Measurements from ENCODE around the gene ROMO1.
"Not testable (repeated sequence)": the region's sequence is repeated elsewhere in the genome, so short reads cannot be mapped to it uniquely, and the experiment has no call there.

Gene ROMO1

GRCh38 chr20:35681960-35682359, 17.2 kb upstream of the ROMO1 start:
- Histone ChIP-seq H4K20me1 (ENCODE audit: insufficient read depth) (no peaks in the 10 kb centered on the region), H3K4me1 (ENCODE audit: low read depth, poor library complexity, severe bottlenecking) (no peaks in the 10 kb centered on the region), H3K9ac (no peak overlapping the region), H3K27me3 (ENCODE audit: insufficient read depth, low read depth) (no peaks in the 10 kb centered on the region), H3K4me3 (IDR thresholded peaks at IDR 0.05; ENCODE audit: insufficient read depth, low read depth, low read length) (no peak overlapping the region), H3K79me2 (ENCODE audit: insufficient read depth, low read depth) (no peaks in the 10 kb centered on the region), H3K4me2 (no peak overlapping the region), H2AFZ (ENCODE audit: low read depth) (no peak overlapping the region), H3K36me3 (ENCODE audit: insufficient read depth) (no peaks in the 10 kb centered on the region), H3K27ac (no peak overlapping the region)
- TF ChIP-seq CTCF (conservative IDR thresholded peaks at IDR 0.05; ENCODE audit: low read depth, low read length): no peak

- not testable (repeated sequence) for H3K79me2 ChIP-seq (ENCODE audit: insufficient read depth, low read depth); H3K4me2 ChIP-seq; H3K36me3 ChIP-seq (ENCODE audit: insufficient read depth); H3K9ac ChIP-seq; H3K27me3 ChIP-seq (ENCODE audit: insufficient read depth, low read depth); H3K27ac ChIP-seq; H2AFZ ChIP-seq (ENCODE audit: low read depth); H3K4me3 ChIP-seq (IDR thresholded peaks at IDR 0.05; ENCODE audit: insufficient read depth, low read depth, low read length); H3K4me1 ChIP-seq (ENCODE audit: low read depth, poor library complexity, severe bottlenecking); H4K20me1 ChIP-seq (ENCODE audit: insufficient read depth)
These were observed 13.8 kb upstream of the ROMO1 start for GRCh38 chr20:35685368-35685767.

- not testable (repeated sequence) for H3K4me2 ChIP-seq; H3K79me2 ChIP-seq (ENCODE audit: insufficient read depth, low read depth); H4K20me1 ChIP-seq (ENCODE audit: insufficient read depth); H3K4me1 ChIP-seq (ENCODE audit: low read depth, poor library complexity, severe bottlenecking); H3K9ac ChIP-seq; H2AFZ ChIP-seq (ENCODE audit: low read depth); H3K36me3 ChIP-seq (ENCODE audit: insufficient read depth); H3K27me3 ChIP-seq (ENCODE audit: insufficient read depth, low read depth); H3K27ac ChIP-seq; H3K4me3 ChIP-seq (IDR thresholded peaks at IDR 0.05; ENCODE audit: insufficient read depth, low read depth, low read length)
- TF ChIP-seq CTCF (conservative IDR thresholded peaks at IDR 0.05; ENCODE audit: low read depth, low read length): 0 out of 2 replicates have a peak, but pooled peaks have one; percentile 16
These were observed 12.3 kb upstream of the ROMO1 start for GRCh38 chr20:35686872-35687271.

- Histone ChIP-seq H3K4me3 (IDR thresholded peaks at IDR 0.05; ENCODE audit: insufficient read depth, low read depth, low read length) (no peak overlapping the region), H3K4me1 (ENCODE audit: low read depth, poor library complexity, severe bottlenecking) (no peaks in the 10 kb centered on the region), H3K27ac (no peak overlapping the region), H3K36me3 (ENCODE audit: insufficient read depth) (no peaks in the 10 kb centered on the region; the same call in 1 of the 2 replicates), H3K79me2 (ENCODE audit: insufficient read depth, low read depth) (no peaks in the 10 kb centered on the region), H2AFZ (ENCODE audit: low read depth) (no peak overlapping the region), H3K9ac (no peak overlapping the region), H4K20me1 (ENCODE audit: insufficient read depth) (no peaks in the 10 kb centered on the region), H3K4me2 (no peak overlapping the region), H3K27me3 (ENCODE audit: insufficient read depth, low read depth) (no peaks in the 10 kb centered on the region)
- TF ChIP-seq CTCF (conservative IDR thresholded peaks at IDR 0.05; ENCODE audit: low read depth, low read length): no peak
These were observed 8.9 kb upstream of the ROMO1 start for GRCh38 chr20:35690265-35690664.

GRCh38 chr20:35695245-35695749, 3.9 kb upstream of the ROMO1 start:
- Histone ChIP-seq H3K9ac (no peak overlapping the region), H2AFZ (ENCODE audit: low read depth) (no peak overlapping the region), H3K4me3 (IDR thresholded peaks at IDR 0.05; ENCODE audit: insufficient read depth, low read depth, low read length) (no peak overlapping the region), H3K27ac (no peak overlapping the region), H3K36me3 (ENCODE audit: insufficient read depth) (no peaks in the 10 kb centered on the region; the same call in 1 of the 2 replicates), H3K27me3 (ENCODE audit: insufficient read depth, low read depth) (no peaks in the 10 kb centered on the region), H3K79me2 (ENCODE audit: insufficient read depth, low read depth) (peaks cover 5% of the 10 kb centered on the region; the same call in 1 of the 2 replicates), H3K4me1 (ENCODE audit: low read depth, poor library complexity, severe bottlenecking) (peaks cover 20% of the 10 kb centered on the region), H3K4me2 (no peak overlapping the region), H4K20me1 (ENCODE audit: insufficient read depth) (no peaks in the 10 kb centered on the region)
- TF ChIP-seq CTCF (conservative IDR thresholded peaks at IDR 0.05; ENCODE audit: low read depth, low read length): no peak

All from KMS-11 (cell line).